ENCODE measurements around the gene LRRC45.

Gene LRRC45

DNA sequence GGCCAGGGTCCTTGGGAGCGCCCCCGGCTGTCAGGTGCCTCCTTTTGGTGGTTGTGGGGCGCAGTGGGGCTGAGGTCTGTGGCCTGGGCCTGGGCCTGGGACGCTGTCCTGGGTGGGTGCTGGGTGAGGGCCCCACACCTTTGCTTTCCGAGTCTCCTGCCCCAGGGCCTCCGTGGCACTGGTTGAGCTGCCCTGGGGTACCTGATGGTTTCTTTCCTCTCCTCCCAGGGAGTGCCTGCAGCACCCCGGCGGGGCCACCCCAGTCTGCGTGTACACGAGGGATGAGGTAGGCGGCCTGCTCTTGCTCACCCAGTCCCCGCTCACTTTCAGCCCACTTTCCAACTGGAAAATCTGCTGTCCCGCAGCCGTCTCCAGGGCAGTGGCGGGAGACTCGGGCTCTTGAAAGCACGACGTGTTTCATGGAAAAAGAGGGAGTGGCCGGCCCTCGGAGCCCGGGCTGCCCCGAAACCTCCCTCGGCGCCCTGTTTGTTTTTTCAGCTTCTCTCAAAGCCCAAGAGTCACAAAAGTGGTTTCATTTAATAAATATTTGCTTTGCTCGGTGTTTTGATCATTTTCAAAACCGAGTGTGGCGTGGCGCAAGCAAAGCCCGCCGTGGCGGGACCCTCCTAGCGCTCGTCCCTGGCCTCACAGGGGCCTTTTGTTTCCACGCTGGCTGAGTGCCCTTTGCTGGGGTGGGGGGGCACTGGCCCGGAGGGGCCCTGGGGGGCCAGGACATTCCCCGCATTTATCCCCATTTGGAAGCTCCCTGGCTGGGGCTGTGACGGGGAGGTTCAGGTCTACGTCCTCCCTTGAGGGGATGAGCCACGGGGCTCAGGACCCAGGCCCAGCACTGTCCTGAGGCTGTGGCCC lies 28.3 kb upstream of the LRRC45 start:
- DNase-seq = no peak

- DNase-seq = no peak
These were observed 27.5 kb upstream of the LRRC45 start for GRCh38 chr17:81995463-81996231.

- no peak for DNase-seq
These were observed 26.8 kb upstream of the LRRC45 start for GRCh38 chr17:81996232-81996756.

DNA sequence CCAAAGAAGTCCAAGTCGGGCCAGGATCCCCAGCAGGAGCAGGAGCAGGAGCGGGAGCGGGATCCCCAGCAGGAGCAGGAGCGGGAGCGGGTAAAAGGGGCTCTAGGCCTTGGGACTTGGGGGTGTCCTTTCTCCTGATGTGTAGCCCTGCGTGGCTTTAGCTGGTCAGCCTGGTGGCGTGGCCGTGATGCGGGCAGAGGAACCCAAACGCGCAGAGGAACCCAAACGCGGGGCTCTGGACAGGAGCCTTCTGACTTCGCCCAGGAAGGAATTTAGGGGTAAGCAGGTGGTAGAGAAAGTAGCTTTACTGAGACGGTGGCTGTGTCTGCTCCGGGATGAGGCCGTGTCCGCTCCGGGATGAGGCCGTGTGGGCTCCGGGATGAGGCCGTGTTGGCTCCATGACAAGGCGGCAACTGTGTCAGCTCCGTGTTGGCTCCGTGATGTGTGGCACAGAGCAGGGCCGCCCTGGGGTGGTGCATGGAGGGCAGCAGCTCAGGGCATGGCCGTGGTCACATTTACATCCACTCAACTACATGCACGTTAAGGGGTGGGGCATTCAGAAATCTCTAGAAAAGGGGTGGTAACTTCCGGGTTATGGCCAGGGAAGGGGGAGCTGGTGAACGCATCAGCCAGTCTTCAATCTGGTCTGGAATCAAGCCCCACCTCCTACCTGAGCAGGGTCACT lies 26.2 kb upstream of the LRRC45 start:
- no peak for DNase-seq

DNA sequence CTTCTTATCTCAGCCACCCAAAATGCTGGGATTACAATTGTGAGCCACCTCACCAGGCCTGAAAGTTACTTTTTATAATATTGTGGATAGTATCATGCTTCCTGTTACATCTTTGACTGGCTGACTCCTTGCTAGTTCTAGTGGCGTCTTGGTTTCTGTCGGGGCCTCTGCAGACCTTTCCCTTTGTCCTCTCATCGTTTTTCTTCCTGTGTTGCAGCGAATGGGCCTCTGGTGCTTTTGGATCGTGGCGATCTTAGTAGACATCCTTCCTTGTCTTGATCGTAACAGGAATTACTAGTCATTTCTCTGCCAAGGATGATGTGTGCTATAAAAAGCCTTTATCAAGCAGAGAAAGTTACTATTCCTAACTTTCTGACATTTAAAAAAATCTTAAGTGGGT lies 24.9 kb upstream of the LRRC45 start:
- DNase-seq = no peak

DNA sequence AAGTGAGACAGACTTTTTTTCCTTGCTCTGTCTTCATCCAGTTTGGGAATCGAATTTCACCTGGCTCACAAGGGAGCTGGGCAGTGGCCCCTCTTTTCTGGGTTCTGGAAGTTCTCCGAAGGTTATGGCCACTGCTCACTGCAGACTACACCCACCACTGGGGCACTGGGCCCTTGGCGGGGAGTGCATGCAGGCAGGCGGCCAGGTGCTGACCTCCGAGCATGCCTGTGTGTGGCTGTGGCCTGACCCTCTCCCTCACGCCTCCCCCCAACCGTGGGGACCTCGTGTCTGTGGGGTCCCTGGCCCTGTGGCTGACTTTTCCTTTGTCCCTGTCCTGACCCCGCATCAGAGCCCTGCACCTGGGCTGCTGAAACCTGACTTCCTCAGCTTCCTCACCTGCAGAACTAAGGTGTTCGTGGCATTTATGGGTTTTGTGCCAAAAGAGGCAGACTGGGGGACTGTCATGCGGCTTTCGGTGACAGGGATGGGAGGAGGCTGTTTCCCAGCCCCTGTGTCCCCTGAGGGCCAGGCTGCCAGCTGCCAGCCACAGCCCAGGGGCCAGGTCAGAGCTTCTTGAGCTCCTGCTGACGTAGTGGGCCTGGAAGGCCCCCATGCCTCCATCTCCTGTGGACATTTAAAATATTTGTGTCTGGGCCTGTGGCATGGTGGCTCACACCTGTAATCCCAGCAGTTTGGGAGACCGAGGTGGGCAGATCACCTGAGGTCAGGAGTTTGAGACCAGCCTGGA lies 24.2 kb upstream of the LRRC45 start:
- DNase-seq = no peak

- no peak for DNase-seq
These were observed 23.5 kb upstream of the LRRC45 start for GRCh38 chr17:81999587-81999975.

DNA sequence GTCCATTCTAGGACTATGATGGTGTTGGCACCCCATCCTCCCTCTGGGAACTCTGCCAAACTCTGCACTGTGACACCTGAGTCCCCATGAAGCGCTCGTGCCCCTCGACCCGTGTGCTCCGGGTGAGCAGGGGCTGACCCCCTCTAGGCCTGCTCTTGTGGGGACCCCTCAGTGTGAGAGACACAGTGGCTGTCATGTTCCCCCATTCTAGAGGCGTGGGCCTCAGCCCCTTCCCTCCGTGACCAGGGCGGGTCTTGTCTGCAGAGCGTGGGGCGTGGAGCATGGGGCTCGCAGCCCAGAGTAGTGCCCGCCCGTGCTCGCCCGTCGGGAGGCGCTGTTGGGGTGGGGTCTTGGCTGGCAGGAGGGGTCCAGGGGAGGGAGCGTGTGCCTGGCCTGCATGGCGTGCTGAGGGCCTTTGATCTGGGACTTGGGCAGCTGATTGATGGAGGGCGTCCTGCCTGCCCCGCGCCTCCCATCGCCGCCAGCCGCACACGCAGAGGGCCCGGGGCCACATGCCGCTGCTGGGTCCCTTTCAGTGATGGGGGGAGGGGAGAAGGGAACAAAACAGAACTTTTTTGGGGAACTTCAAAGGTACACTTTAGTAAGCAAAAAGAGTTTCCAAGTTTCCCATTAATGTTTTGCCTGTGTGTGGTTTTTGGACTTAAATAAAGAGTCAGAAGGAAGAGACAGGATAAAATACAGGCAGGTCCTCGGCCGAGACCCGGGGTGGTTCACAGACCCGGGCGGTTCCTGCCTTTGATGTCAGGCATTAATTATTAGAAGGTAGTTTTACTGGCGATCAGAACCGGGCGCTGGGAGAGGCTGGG lies 22.9 kb upstream of the LRRC45 start:
- no peak for DNase-seq

DNA sequence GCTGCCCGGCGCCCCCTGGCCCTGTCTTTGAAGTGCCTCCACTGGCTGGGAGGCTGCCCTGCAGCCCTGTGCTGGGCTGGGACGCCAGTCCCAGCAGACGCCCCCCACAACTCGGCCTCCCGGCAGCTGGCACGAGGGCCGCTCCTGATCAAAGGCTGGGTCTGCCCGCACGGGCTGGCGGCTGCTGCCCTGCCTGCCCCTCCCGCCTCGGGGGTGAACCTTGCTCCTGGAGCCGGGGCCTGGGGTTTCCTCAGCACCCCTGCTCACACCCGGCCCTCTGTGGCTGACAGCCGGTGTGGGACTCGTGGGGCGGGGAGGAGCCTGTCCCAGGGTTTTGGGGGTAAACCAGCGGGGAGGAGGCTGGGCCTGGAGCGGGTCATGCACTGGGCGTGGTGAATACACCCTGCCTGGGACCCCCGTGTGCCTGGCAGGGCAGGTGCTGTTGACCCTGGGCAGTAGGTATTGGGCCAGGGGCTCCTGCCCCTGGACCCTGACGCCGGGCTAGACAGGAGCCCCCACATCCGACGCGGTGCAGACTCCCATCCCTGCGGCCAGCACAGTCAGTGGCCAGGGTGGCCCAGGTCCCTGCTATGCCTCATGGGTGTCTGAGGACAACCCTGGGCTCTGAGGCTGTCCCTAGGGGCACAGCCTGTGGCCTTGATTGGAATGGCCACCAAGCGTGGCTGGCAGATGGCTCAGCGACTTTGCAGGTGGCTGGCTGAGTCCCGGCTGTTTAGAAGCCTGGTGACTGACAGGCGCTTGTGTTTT lies 22.1 kb upstream of the LRRC45 start:
- DNase-seq = no peak

DNA sequence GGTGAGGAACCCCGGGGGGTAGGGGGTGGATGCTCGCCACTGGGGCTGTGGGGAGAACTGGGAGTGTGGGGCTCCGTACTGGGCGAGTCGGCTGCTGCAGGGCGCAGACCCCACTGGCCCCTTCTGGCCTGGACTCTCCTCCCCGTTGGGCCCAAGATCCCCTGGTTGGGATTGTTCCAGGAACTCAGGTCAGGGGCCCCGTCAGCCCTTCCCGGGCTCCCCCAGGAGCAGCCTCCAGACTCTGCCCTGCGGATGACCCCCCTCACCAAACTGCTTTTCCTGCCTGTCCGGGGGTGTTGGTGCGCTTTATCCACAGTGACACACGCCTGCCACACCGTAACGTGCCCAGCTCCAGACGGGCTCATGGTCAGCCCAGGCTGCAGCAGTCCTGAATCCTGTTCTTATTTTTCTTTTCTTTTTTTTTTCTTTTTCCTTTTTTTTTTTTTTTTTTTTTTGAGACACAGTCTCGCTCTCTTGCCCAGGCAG lies 21.5 kb upstream of the LRRC45 start:
- no peak for DNase-seq

GRCh38 chr17:82003411-82004381 lies 19.4 kb upstream of the LRRC45 start:
- DNase-seq = no peak

DNA sequence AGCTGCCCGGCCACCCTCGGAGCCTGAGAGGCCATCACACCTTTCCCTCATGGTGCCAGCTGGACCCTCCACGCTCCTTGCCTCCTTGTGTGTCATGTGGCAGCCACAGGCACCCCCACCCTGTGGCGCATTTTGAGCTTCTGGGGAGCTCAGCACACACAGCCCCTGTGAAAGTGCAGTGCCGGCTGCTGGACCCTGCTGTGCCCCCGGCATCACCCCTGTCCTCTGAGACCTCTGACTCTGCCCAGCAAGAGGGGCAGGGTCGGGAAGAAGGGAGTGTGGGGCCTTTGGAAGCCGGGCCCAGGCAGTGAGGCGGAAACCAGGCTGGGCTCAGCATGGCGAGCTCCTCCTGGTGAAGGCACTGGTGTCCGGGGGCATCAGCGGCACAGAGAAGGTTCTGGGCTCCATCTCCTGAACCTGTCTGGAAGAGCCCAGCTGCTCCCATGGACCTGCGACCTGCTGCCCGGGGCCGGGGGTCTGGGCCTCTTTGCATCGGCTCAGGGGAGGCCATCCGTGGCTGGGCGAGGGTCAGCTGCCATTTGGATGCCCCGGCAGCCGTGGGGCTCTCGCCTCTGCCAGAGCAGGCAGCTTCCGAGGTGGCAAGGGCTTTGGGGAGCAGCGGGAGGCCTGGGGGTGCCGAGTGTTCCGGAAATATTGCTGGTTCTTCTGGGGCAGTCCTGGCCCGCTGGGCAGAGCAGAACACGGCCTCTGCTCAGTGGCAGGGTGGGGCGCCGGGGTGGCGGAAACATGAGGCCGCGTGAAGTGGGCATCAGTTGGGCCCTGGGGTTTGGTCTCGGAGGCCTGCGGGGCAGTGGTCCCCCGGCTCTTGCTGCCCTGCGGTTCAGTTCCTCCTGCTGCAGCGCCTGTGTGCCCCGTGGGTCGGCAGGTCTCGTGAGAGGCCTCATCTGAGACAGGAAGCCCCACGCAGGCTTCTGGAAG lies 18.3 kb upstream of the LRRC45 start:
- DNase-seq = no peak

GRCh38 chr17:82005701-82006348 lies 17.3 kb upstream of the LRRC45 start:
- DNase-seq = no peak

DNA sequence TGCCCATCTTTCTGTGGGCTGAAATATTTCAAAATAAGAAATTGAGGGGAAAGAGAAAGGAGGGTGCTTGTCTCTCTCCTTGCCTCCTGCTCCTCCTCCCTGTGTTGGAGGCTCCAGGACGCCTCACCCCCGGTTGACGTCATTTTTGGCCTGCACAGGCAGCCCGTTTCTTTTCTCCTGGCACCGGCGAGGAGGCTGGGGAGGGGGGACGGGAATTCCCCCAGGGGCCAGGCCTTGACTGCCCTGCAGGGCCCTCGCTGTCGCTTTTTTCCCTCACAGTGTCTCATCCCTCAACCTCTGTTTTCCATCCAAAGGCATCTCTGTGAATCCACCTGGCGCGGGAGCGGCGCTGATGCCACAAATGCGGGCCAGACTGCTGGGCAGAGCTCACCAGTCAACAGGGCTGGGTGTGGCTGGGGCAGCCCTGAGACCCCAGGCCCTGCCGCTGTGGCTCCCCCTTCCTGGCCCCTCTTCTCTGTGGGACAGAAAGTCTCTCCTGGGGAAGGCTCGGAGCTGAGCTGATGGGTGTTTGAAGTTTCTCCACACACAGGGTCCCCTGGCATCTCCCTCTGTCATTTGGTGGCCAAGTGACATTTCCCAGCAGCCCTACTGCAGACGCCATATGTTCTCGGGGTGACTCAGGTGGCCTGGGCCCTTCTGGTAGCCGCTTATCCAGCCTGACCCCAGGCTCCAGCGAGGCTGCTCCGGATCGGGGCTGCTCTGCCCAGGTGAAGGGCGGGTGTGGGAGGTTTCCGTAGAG lies 16.5 kb upstream of the LRRC45 start:
- no peak for DNase-seq

- DNase-seq = no peak
These were observed 15.9 kb upstream of the LRRC45 start for GRCh38 chr17:82007228-82007494.

- no peak for DNase-seq
These were observed 15.4 kb upstream of the LRRC45 start for GRCh38 chr17:82007495-82008257.

Measured in NCI-H345 (cell line).